Measurements from ENCODE around the gene POLR1E.
"Not testable (repeated sequence)": the region's sequence is repeated elsewhere in the genome, so short reads cannot be mapped to it uniquely, and the experiment has no call there.

POLR1E gene

GRCh38 chr9:37507566-37508134, 21.9 kb downstream of the POLR1E start:
- no peak for DNase-seq

DNA sequence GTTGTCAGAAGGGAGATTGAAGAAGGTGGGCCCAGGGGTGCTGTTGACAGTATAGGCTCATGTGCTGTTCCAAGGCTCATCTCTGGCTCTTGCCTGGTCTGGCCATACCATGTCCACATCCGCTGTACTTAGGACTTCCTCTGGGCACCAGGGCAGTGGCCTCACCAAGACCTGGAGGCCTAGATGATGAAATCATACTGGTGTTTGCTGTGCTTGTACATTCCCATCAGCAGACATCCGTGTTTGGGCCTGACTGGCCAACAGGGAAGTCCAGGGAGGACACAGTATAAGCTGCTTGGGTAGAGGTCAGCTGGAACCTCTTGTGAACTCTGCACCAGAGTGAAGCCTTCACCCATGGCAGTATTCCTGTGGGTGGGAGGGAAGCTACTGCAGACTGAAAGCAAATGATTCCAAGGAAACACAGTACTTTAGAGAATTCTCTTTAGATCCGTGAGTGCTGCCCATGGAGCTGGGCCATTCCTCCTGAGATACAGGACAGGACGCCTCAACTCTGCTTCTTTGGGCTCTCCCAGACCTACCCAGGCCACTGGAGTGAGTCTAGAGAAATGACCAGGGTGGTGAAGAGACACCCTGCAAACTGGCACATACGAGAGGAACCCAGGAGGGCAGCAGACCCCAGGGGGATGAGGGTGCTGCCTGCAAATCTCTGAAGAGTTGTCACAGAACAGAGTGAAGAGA, 22.5 kb downstream of the POLR1E start:
- no peak for DNase-seq

DNA sequence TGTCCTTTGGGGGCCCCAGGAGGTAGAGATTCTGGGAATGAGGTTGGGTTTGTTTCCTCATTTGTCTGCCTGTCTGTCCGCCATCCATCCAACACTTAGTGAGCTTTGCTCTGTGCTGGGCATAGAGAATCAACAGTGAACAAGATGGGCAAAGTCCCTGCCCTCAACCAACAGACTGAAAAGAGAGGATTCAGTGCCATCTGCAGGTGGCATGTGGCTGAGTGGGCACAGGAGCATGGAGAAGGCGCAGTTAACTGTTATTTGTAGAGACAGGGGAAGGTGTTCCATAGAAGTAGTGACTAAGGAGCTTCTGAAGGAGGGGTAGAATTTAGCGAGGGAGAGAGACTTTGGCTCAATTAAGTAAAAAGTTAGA, 23.1 kb downstream of the POLR1E start:
- DNase-seq: no peak

- no peak for DNase-seq
These were observed 23.8 kb downstream of the POLR1E start for GRCh38 chr9:37509536-37509935.

DNA sequence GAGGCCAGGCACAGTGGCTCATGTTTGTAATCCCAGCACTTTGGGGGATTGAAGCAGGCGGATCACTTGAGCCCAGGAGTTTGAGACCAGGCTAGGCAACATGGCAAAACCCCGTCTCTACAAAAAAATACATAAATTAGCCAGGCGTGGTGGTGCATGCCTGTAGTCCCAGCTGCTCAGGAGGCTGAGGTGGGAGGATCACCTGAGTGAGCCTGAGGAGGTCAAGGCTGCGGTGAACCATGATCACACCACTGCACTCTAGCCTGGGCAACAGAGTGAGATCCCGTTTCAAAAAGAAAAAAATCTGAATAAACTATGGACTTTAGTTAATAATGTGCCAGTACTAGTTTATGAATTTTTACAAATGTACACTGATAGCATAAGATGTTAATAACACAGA, 24.3 kb downstream of the POLR1E start:
- DNase-seq: not testable (repeated sequence)

DNA sequence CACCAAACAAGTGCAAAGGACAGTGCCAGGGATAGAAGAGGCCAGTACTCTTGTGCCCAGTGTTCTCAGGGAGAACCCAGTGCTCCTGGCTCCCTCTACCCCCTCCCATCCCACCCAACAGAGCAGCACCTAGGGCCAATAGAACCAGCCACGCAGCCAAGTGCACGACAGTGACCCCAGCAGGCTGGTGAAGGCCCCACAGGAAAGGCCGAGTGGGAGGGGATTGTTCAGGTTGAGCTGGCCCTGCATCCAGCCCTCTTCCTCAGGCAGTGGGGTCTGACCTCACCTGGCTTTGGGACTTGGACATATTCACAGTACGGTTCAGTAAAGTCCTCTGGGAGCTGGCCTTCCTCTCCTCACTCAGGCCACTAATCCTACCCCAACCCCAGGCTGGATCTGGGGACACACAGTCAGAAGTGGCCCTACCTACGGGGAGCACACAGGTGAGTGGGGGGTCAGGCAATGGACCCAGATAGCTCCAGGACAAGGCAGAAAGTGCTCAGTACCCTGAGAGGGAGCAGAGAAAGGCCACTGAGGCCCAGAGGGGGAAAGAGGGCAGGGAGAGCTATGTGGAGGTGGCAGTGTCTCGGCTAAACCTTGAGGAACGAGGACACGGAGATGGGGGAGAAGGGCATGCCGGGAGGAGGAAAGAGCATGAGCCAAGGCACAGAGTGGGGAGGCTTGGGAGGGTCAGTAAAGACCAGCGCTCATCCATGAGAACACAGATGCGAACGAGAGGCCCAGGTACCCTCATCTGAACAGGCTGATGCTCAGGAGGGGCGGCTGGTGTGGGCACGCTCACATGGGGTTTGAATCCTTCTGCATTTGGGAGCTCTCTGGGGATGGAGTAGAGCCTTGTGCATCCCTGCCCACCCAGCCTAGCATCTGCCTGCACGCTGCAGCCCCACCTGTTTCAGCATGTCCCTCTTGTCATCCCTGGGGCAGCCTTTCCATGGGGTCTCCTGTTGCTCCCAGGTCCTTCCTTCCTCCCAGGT, 25.6 kb downstream of the POLR1E start:
- no peak for DNase-seq

GRCh38 chr9:37512437-37512836, 26.7 kb downstream of the POLR1E start:
- DNase-seq: no peak

DNA sequence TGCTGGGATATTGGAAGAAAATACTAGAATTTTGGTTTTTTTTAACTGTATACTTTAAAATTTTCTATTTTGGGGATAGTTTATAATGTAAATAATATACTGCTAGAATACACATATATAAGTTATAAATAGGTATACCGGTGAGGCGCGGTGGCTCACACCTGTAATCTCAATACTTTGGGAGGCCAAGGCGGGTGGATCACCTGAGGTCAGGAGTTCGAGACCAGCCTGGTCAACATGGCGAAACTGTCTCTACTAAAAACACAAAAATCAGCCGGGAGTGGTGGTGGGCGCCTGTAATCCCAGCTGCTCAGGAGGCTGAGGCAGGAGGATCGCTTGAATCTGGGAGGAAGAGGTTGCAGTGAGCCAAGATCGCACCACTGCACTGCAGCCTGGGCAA, 28.7 kb downstream of the POLR1E start:
- DNase-seq: not testable (repeated sequence)

- no peak for DNase-seq
These were observed 29.3 kb downstream of the POLR1E start for GRCh38 chr9:37514999-37515398.

DNA sequence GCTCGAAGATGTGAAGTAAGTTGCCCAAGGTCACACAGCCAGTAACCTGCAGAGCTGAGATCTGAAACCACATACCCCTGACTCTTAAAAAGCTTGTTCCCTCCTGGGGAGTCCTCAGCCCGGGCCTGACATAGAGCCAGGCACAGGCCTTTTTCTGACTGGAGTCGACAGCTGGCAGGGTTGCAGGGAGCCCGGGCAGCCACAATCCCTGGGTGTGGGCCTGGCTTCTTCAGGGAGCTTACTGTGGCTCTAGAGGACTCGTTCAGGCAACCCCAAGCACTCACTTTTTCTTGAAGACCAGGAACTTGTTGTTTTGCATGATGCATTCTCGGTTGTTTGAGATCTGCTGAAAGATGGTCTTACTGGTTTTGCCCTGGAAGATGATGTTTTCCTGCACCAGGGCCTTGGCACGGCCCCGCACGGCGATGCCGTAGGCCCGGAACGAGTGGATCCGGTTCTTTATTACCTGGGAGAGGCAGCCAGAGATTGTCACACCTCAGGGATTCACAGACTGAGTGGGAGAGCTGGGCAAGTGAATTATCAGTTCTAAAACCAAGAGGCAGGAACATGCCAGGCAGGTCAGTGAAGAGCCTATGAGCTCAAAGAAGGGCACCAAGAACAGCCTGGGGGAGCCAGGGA, 30.0 kb downstream of the POLR1E start:
- no peak for DNase-seq

DNA sequence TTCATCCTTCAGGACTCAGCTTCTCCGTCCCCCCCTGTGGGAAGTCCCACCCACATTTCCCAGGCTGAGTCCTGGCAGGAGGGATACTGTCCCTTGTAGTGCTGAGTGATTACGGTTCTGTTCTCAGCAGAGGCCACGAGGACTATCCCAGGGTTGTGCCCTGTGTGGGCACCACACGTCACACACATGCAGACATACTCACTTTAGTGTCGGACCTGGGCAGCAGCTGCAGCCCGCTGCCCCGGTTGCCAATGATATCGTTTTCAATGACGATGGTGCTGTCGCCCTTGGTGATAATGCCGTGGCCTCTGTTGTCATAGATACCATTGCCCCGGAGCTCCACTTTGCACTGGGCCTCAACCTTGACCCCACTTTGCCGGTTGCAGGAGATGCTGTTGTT, 32.2 kb downstream of the POLR1E start:
- no peak for DNase-seq

DNA sequence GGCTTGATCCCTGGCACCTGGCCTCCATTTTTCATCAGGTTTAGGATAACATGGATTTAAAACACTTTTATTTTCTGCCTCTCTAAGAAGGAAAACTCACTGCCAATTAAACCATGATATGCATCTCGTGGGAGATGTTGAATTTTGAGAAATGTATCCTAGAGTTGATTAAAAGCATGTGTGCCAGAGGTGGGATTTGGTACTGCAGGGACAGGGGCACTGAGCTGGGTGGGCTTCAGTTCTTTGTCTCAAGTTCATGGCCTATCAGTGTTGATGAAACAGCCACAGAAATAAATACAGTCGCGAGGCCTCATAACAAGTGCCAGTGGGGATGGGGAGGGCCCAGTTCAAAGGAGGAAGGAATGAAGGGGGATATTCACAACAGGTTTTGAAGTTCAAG, 34.9 kb downstream of the POLR1E start:
- no peak for DNase-seq

DNA sequence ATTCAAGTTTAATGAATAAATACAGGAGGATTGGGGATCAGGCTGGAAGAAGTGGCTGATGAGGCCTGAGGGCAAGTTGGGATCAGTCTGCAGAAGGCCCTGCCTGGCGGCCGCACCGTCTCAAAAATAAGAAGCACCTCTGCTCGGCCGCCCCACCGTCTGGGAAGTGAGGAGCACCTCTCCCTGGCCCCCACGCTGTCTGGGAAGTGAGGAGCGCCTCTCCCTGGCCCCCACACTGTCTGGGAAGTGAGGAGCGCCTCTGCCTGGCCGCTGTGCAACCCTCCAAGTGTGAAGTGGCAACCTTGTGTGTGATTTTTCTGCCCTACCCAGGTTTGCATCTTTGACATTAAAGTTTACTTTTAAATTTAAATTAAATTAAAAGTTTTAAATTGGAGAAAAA, 35.4 kb downstream of the POLR1E start:
- no peak for DNase-seq

GRCh38 chr9:37522971-37523370, 37.2 kb downstream of the POLR1E start:
- DNase-seq: no peak

DNA sequence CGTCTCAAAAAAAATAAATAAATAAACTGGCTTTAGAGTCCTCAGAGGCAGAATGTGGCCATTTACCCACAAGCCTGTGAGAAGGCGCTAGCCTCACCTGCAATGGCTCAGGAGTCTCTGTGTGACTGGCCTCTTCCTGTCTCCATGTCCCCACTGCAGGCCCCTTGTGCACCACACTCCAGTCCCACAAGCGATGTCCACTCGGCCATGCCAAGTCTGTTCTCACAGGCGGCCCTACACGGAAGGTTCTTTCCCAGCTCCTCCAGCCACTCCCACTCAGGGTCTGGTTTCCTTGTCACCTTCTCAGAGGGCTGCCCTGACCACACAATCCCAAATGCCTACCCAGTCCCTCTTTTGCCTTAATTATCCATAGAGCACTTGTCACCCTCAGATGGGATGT, 38.2 kb downstream of the POLR1E start:
- DNase-seq: no peak

DNA sequence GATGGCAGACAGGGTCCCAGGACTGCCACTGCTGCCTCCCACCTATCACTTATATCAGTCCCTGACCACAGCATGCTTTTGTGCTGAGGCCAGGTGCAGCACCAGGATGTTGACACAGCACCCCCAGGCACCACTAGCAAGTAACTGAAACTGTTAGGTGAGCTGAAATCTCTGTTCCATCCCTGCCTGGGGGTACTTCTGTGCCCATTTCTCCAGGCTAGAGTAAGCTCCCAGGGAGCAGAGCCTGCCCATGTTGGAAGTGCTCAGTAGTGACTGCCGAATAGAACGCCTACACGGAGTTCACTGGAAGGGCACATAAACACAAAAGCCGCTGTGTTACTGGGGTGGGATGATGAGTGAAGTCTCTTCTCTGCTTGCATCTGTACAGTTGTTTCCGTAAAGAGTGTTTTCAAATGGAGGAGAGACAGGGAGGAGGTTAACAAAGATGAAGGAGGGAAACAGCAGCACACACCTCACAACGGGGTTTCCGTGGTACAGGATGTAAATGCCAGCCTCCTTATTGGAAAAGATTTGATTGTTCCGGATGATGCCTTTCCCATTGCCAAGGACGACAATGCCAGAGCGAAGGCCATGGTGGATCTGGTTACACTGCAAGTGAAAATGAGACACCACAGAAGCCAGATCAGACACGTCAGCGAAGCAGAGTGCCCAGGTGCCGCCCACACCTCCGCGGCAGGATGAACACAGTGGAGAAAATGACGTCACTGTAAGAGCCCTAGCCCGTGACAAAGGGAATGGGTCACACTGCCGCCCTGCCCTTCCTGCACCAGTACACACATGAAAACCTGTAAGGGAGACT, 43.1 kb downstream of the POLR1E start:
- DNase-seq: no peak

- no peak for DNase-seq
These were observed 46.0 kb downstream of the POLR1E start for GRCh38 chr9:37531699-37532098.

DNA sequence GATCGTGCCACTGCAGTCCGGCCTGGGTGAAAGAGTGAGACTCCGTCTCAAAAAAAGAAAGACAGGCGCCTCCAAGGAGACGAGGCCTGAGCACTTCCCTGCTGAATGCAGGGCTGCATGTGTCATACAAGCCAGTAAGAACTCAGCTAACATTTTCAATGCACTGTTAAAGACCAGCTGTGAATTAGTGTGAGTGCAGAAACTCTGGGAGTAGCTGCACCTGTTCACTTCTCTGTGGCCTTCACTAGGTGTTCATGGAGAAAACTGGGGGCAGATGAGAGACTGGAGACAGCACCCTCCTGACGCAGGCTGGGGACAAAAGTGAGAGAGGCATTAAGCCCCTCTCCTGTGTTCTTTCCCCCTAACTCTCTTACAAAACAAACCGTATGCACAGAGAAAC, 48.7 kb downstream of the POLR1E start:
- DNase-seq: no peak

DNA sequence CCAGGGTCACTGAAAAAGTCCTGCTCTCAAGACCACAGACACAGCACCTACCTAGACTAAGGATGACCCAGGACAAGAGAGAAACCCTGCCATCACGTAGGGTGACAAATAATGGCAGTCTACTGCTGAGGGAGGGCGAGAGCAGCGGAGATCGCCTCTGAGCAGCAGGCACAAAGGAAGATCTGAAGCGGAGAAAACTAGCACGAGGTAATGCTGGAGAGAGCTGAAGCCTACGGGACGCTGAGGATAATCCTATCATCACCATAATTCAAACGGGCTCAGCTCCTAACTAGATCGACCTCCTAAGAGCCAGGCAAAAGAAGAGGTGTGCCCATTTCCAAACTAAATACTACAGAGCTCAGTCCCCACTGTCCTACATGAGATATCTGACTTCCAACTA, 49.2 kb downstream of the POLR1E start:
- DNase-seq: no peak

GRCh38 chr9:37538099-37538498, 52.4 kb downstream of the POLR1E start:
- no peak for DNase-seq

DNA sequence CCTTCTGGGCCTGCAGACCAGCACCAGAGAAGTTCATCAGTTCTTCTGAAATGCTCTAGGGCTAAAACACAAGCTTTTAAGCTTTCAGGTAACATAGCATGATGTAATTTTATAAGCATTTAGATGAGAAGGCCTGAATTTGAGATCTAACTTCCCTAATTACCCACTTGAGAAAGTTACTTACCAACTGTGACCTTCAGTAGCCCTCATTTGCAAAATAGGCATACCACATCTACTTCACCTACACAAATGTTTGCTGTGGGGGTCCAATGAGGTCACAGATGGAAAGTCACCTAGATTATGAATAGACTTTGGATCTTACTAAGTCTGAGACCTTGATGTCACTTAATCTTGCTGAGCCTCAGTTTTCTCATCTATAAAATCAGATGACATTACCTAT, 53.9 kb downstream of the POLR1E start:
- no peak for DNase-seq

DNA sequence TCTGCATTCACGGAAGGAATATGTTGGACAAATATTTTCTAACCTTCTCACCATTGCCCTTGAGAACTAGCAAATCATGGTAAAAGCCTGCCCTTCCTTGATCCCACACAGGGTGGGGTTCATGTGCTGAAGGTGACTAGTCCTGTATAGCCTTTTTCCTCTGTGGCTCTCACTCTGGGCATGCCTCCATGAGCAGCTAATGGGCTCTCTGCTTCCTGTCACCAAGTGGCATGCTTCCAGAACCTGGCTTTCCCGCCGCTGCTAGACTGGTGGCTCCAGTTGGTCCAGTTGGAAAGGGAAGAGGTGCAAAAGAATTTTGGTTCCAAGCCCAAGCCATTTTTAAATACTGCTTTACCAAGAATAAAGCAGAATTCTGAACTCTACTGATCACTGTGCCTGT, 54.9 kb downstream of the POLR1E start:
- no peak for DNase-seq

GRCh38 chr9:37541465-37541864, 55.7 kb downstream of the POLR1E start:
- no peak for DNase-seq

Data from HCEC 1CT (cell line).